H1 (cell line): ENCODE results near the gene INA. TPM values are rescaled to one million over a fixed set of nuclear protein-coding genes. Genes with fewer than 3 reads are reported as not detected.

ENCODE experiments used
- CTCF ChIA-PET: fragments of 300-600 bp; sonication (Branson Sonifier 250); formaldehyde crosslinking; loops from one replicate; lab custom pipeline; 2021; ENCODE audit not compliant: partially characterized antibody; lab: Charles Lee
- POLR2A ChIA-PET: fragments of 300-600 bp; sonication (Branson Sonifier 250); formaldehyde crosslinking; loops from one replicate; lab custom pipeline; 2021; ENCODE audit warnings: inconsistent platforms; ENCODE audit not compliant: partially characterized antibody; lab: Charles Lee
- DNase-seq, 2 experiments: peaks; one replicate each; pipeline versions ENCODE4 v3.0.0 to v3.0.0-alpha.2; 2010 to 2022; ENCODE audit warnings: low spot score in 2 of 2, low read depth in 1 of 2, mixed read lengths in 1 of 2
- FAIRE-seq: peaks from 2 replicates; lab custom pipeline; 2011; peaks lifted over from hg19 to GRCh38; lab: Jason Lieb, UNC
- H2AFZ ChIP-seq: 2 replicates; pipeline ENCODE4 v1.8.1; 2012; ENCODE audit warnings: low read length, inconsistent platforms
- H2AK5ac ChIP-seq: 2 replicates; pipeline ENCODE4 v1.6.1; 2013; ENCODE audit warnings: low read depth, low read length
- H2BK120ac ChIP-seq: replicated peaks from 2 replicates; pipeline ENCODE3; 2013; ENCODE audit warnings: low read depth, low read length, inconsistent platforms
- H2BK12ac ChIP-seq: 2 replicates; pipeline ENCODE4 v1.6.1; 2013; ENCODE audit warnings: low read depth, low read length
- H2BK15ac ChIP-seq: 2 replicates; pipeline ENCODE4 v1.6.1; 2013; ENCODE audit warnings: low read length
- H2BK20ac ChIP-seq: 2 replicates; pipeline ENCODE4 v1.6.1; 2013; ENCODE audit warnings: low read length
- H2BK5ac ChIP-seq: 2 replicates; pipeline ENCODE4 v1.6.1; 2013; ENCODE audit warnings: low read depth, low read length
- H3K14ac ChIP-seq: 2 replicates; pipeline ENCODE4 v1.6.1; 2013; ENCODE audit warnings: inconsistent platforms; ENCODE audit not compliant: insufficient read length
- H3K18ac ChIP-seq: 2 replicates; pipeline ENCODE4 v1.6.1; 2013; ENCODE audit warnings: low read length; ENCODE audit errors: extremely low read depth
- H3K23ac ChIP-seq: 2 replicates; pipeline ENCODE4 v1.6.1; 2013; ENCODE audit warnings: inconsistent platforms; ENCODE audit not compliant: insufficient read length
- H3K23me2 ChIP-seq: 2 replicates; pipeline ENCODE4 v1.6.1; 2013; ENCODE audit warnings: low read depth, low read length
- H3K27ac ChIP-seq: 2 replicates; pipeline ENCODE4 v1.6.1; 2011; ENCODE audit warnings: low read depth, low read length, inconsistent platforms
- H3K27me3 ChIP-seq, 4 experiments: replicated peaks in 1 of 4; 1 replicate in 1 of 4; 2 replicates in 3 of 4; pipeline versions ENCODE4 v1.6.1 to v1.8.1; 2011 to 2013; ENCODE audit warnings: low read length in 3 of 4, mild to moderate bottlenecking in 3 of 4, inconsistent platforms in 2 of 4, mixed read lengths in 2 of 4, moderate library complexity in 1 of 4; ENCODE audit not compliant: control insufficient read depth in 3 of 4, insufficient read depth in 3 of 4; ENCODE audit errors: extremely low read depth in 1 of 4
- H3K36me3 ChIP-seq, 4 experiments: 2 replicates each; pipeline versions ENCODE4 v1.6.1 to v1.8.1; 2011 to 2013; ENCODE audit warnings: mild to moderate bottlenecking in 4 of 4, low read length in 3 of 4, moderate library complexity in 2 of 4, control low read depth in 1 of 4, inconsistent platforms in 1 of 4; ENCODE audit not compliant: insufficient read depth in 4 of 4, control insufficient read depth in 2 of 4
- H3K4ac ChIP-seq: replicated peaks from 2 replicates; pipeline ENCODE3; 2013; ENCODE audit warnings: low read length, low read depth, mixed read lengths, inconsistent platforms; ENCODE audit not compliant: insufficient read length
- H3K4me1 ChIP-seq, 4 experiments: replicated peaks in 1 of 4; 1 replicate in 1 of 4; 2 replicates in 3 of 4; pipeline versions ENCODE4 v1.6.1 to v1.8.1; 2011 to 2013; ENCODE audit warnings: low read length in 3 of 4, inconsistent platforms in 2 of 4, mixed read lengths in 1 of 4; ENCODE audit not compliant: insufficient read depth in 4 of 4, control insufficient read depth in 3 of 4
- H3K4me2 ChIP-seq, 2 experiments: 2 replicates each; pipeline versions ENCODE4 v1.6.1 to v1.8.1; 2011 to 2013; ENCODE audit warnings: low read depth in 2 of 2, low read length in 2 of 2, control low read depth in 1 of 2, inconsistent platforms in 1 of 2, mild to moderate bottlenecking in 1 of 2; ENCODE audit not compliant: insufficient read depth in 1 of 2
- H3K4me3 ChIP-seq, 4 experiments: fragments of 200-600, 300-600 bp in 1 of 4; sonication (generic), shearing (Covaris generic), sonication (Bioruptor Twin) in 1 of 4; 2 replicates each; pipeline versions ENCODE4 v1.5.1 to v1.8.1; 2011 to 2016; ENCODE audit warnings: low read length in 4 of 4, low read depth in 3 of 4, control low read depth in 2 of 4, inconsistent platforms in 2 of 4, mild to moderate bottlenecking in 2 of 4, mixed read lengths in 1 of 4, moderate library complexity in 1 of 4; ENCODE audit not compliant: insufficient read depth in 2 of 4; ENCODE audit errors: extremely low read depth in 1 of 4
- H3K56ac ChIP-seq: replicated peaks from 2 replicates; pipeline ENCODE3; 2013; ENCODE audit warnings: low read depth, mild to moderate bottlenecking, mixed read lengths, low read length, inconsistent platforms; ENCODE audit not compliant: insufficient read length
- H3K79me1 ChIP-seq: 2 replicates; pipeline ENCODE4 v1.6.1; 2013; ENCODE audit warnings: low read depth, low read length, control low read depth
- H3K79me2 ChIP-seq, 2 experiments: 2 replicates each; pipeline versions ENCODE4 v1.6.1 to v1.8.1; 2012 to 2013; ENCODE audit warnings: low read length in 2 of 2, mild to moderate bottlenecking in 2 of 2, inconsistent platforms in 1 of 2; ENCODE audit not compliant: insufficient read depth in 2 of 2, control insufficient read depth in 1 of 2
- H3K9ac ChIP-seq, 4 experiments: replicated peaks in 1 of 4; 1 replicate in 1 of 4; 2 replicates in 3 of 4; pipeline versions ENCODE4 v1.6.1 to v1.8.1; 2011 to 2013; ENCODE audit warnings: low read depth in 3 of 4, low read length in 3 of 4, control low read depth in 2 of 4, mild to moderate bottlenecking in 2 of 4, moderate library complexity in 2 of 4, inconsistent platforms in 1 of 4; ENCODE audit errors: extremely low read depth in 1 of 4
- H3K9me3 ChIP-seq, 2 experiments: 2 replicates each; pipeline versions ENCODE4 v1.6.1 to v1.8.1; 2012 to 2013; ENCODE audit warnings: mild to moderate bottlenecking in 2 of 2, moderate library complexity in 2 of 2, control low read depth in 1 of 2, inconsistent platforms in 1 of 2, low read depth in 1 of 2, low read length in 1 of 2, mixed read lengths in 1 of 2; ENCODE audit not compliant: insufficient read depth in 2 of 2
- H4K20me1 ChIP-seq, 2 experiments: replicated peaks in 1 of 2; 2 replicates each; pipeline versions ENCODE3 to v1.8.1; 2011 to 2013; ENCODE audit warnings: inconsistent platforms in 2 of 2, low read length in 2 of 2, mild to moderate bottlenecking in 1 of 2; ENCODE audit not compliant: insufficient read depth in 2 of 2, control insufficient read depth in 1 of 2
- H4K5ac ChIP-seq: 2 replicates; pipeline ENCODE4 v1.6.1; 2013; ENCODE audit warnings: low read length, low read depth, mixed read lengths, inconsistent platforms; ENCODE audit not compliant: insufficient read length
- H4K8ac ChIP-seq: 2 replicates; pipeline ENCODE4 v1.8.0; 2013; ENCODE audit warnings: mild to moderate bottlenecking, moderate library complexity, low read length, inconsistent platforms; ENCODE audit not compliant: insufficient read depth; ENCODE audit errors: extremely low read depth
- H4K91ac ChIP-seq: replicated peaks from 2 replicates; pipeline ENCODE3; 2013; ENCODE audit warnings: low read length, mixed read lengths, inconsistent platforms; ENCODE audit not compliant: insufficient read length
- BCL11A ChIP-seq, 2 experiments: IDR thresholded peaks; one replicate each; pipeline ENCODE4 v1.6.1; 2011; ENCODE audit warnings: low read depth in 2 of 2, low read length in 2 of 2, mild to moderate bottlenecking in 2 of 2
- CBX5 ChIP-seq: fragments of 300-800, 300-1000 bp; sonication (generic); IDR thresholded peaks from 2 replicates; pipeline ENCODE4 v1.7.1; 2016; ENCODE audit warnings: antibody characterized with exemption, low read length, low read depth
- FOSL1 ChIP-seq: IDR thresholded peaks from 2 replicates; pipeline ENCODE4 v1.6.1; 2011; ENCODE audit warnings: mild to moderate bottlenecking, low read depth, low read length, moderate library complexity; ENCODE audit not compliant: insufficient read depth
- GTF2F1 ChIP-seq: IDR thresholded peaks from 2 replicates; pipeline ENCODE4 v1.6.1; 2012; ENCODE audit warnings: low read depth, low read length, improper control_type of control experiment, borderline replicate concordance
- RFX5 ChIP-seq: IDR thresholded peaks from 2 replicates; pipeline ENCODE4 v1.6.1; 2011; ENCODE audit warnings: low read depth, low read length, improper control_type of control experiment, borderline replicate concordance
- WGBS, 2 experiments: shearing (Covaris generic) in 1 of 2; methylation state at CpG; one replicate each; pipeline versions ENCODE4 v1.1.6 to v1.1.7; 2013 to 2015; ENCODE audit warnings: low lambda C conversion rate in 2 of 2, mixed read lengths in 2 of 2, inconsistent platforms in 1 of 2, low coverage in 1 of 2, missing lambda C conversion rate in 1 of 2; ENCODE audit not compliant: insufficient replicate concordance in 2 of 2, insufficient coverage in 1 of 2, insufficient read length in 1 of 2; ENCODE audit errors: extremely low coverage in 1 of 2, missing lambda C conversion rate in 1 of 2; 5-methylcytosine and 5-hydroxymethylcytosine counted together
- polyA plus RNA-seq, 7 experiments: library from polyadenylated mRNA; depleted of rRNA in 3 of 7; stranded (reverse) in 5 of 7; unstranded in 2 of 7; fragments of >200 nt in 5 of 7; fragments of 200-250 nt in 2 of 7; gene quantifications; 1 replicate in 5 of 7; 2 replicates in 1 of 7; 4 replicates in 1 of 7; pipeline versions ENCODE4 v1.2.1 to v1.2.3, GENCODE V29; 2011 to 2013; ENCODE audit warnings: missing spikeins in 2 of 7, mixed read lengths in 2 of 7
- total RNA-seq: library from RNA; stranded (reverse); fragmentation: NEBNext Ultra II Directional; extraction: Animal tissue kit (Norgen Biotek cat#: 25700); gene quantifications from 2 replicates; pipeline ENCODE4 v1.2.1, GENCODE V29; 2021
- TF ChIP-seq, protein P1 (sequence below): IDR thresholded peaks from 2 replicates; pipeline ENCODE4 v1.6.1; 2011; ENCODE audit warnings: low read length, improper control_type of control experiment

The INA gene
- total and polyA plus RNA-seq, 2 of the 8 experiments (the other 6 are each of a cell fraction or from before 2014, with no cell fraction given): 17.1 to 18.1 TPM

DNA sequence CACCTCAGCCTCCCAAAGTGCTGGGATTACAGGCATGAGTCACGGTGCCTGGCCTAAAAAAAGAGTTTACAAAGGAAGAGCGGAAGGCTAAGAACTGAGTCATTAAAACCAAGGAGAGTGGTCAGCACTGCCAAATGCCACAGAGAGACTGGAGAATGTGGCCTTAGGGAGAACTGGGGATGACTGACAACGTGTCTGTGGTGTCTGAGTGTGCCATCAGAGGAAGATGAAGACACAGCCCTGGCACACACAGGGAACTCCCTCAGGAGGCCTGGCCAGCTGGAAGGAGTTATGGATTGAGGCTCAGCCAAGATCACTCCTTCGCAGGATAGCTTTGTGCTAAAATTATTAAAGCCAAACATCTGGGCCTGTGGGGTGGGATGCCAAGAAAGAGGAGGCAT is 3.9 kb upstream of the INA start:
- no peak overlapping the region for H3K56ac ChIP-seq
- no peaks in the 10 kb centered on the region for H3K79me1 ChIP-seq
- no peak overlapping the region for H3K4ac ChIP-seq
- H3K4me1 ChIP-seq: peaks cover 0 to 7% (median 6%) of the 10 kb centered on the region in 4 experiments; a peak in 6 of 7 replicates
- no peak overlapping the region for H2AK5ac ChIP-seq
- no peak overlapping the region for H2BK5ac ChIP-seq
- H4K5ac ChIP-seq: no peak overlapping the region
- no peak for TF ChIP-seq GTF2F1
- TF ChIP-seq BCL11A (IDR thresholded peaks at IDR 0.05; ENCODE audit: low read depth in 2 of 2, low read length in 2 of 2): no peak
- TF ChIP-seq FOSL1: no peak
- no peak for TF ChIP-seq RFX5
- TF ChIP-seq CBX5: no peak
- TF ChIP-seq, protein P1, sequence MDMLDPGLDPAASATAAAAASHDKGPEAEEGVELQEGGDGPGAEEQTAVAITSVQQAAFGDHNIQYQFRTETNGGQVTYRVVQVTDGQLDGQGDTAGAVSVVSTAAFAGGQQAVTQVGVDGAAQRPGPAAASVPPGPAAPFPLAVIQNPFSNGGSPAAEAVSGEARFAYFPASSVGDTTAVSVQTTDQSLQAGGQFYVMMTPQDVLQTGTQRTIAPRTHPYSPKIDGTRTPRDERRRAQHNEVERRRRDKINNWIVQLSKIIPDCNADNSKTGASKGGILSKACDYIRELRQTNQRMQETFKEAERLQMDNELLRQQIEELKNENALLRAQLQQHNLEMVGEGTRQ: no peak
- no peak overlapping the region for H3K23ac ChIP-seq
- no peak for FAIRE-seq
- H2AFZ ChIP-seq: no peak overlapping the region
- no peak overlapping the region for H3K18ac ChIP-seq
- 75% methylated on average over 4 of the region's 4 CpGs; no CpG with 5 or more reads in 1 of the 2 experiments for WGBS, 2 experiments
- no peak overlapping the region for H2BK20ac ChIP-seq
- no peak overlapping the region for H4K91ac ChIP-seq
- no peak overlapping the region for H2BK15ac ChIP-seq
- POLR2A ChIA-PET: no interaction called here
- no peak overlapping the region for H2BK12ac ChIP-seq
- H3K23me2 ChIP-seq: peaks cover 16% of the 10 kb centered on the region
- H3K14ac ChIP-seq: no peak overlapping the region
- DNase-seq: no peak
- CTCF ChIA-PET: interaction anchor here (0.7 to 1.0 kb wide), 2 partner anchors 60 to 131 kb away, joined by 3 read pairs; no protein-coding TSS in a partner anchor
- H3K79me2 ChIP-seq: no peaks in the 10 kb centered on the region
- no peaks in the 10 kb centered on the region for H3K36me3 ChIP-seq
- H3K4me3 ChIP-seq: no peak overlapping the region
- H4K8ac ChIP-seq: no peak overlapping the region
- no peak overlapping the region for H3K9ac ChIP-seq
- H3K27me3 ChIP-seq: peaks cover 12 to 30% (median 27%) of the 10 kb centered on the region in 4 experiments
- peaks cover 0 to 5% of the 10 kb centered on the region in 2 experiments for H4K20me1 ChIP-seq
- no peak overlapping the region for H3K4me2 ChIP-seq
- no peak overlapping the region for H2BK120ac ChIP-seq
- no peak overlapping the region for H3K27ac ChIP-seq
- H3K9me3 ChIP-seq: no peaks in the 10 kb centered on the region
